ENCODE measurements around the gene SMAD6.

GRCh38 chr15:66722757-66723540 is 20.9 kb downstream of the SMAD6 start:
- TF ChIP-seq CTCF (conservative IDR thresholded peaks at IDR 0.05) (no peak), ZFX (IDR thresholded peaks at IDR 0.05) (no peak)
